Stimulated activated CD8-positive, alpha-beta memory T cell treated with anti-CD3 and anti-CD28 coated beads, Interleukin-7, amount 100 ng/mL, for 48 hours (primary cell): ENCODE results near the gene GFPT1.
"Not testable (repeated sequence)": the region's sequence is repeated elsewhere in the genome, so short reads cannot be mapped to it uniquely, and the experiment has no call there.

Experiments used
- DNase-seq, 2 donors: peaks; one replicate each; pipeline ENCODE4 v3.0.0-alpha.2; 2020; ENCODE audit warnings: low read depth in 1 of 2; ENCODE audit errors: extremely low read depth in 1 of 2

Gene GFPT1

GRCh38 chr2:69386789-69387734 is at the start of gene GFPT1:
TSS of gene GFPT1 (minus strand) at chr2:69387227. CDS start at chr2:69387071, 156 bp downstream.
- peak; percentile 89 for DNase-seq

GRCh38 chr2:69436596-69436937 is 49.5 kb upstream of the GFPT1 start:
- no peak for DNase-seq

GRCh38 chr2:69434753-69435152 is 47.7 kb upstream of the GFPT1 start:
- DNase-seq = no peak

GRCh38 chr2:69429491-69430183 is 42.6 kb upstream of the GFPT1 start:
- no peak for DNase-seq

GRCh38 chr2:69428981-69429380 is 42.0 kb upstream of the GFPT1 start:
- DNase-seq = no peak

- no peak for DNase-seq
Measured at GRCh38 chr2:69424419-69424818, 37.4 kb upstream of the GFPT1 start.

GRCh38 chr2:69422198-69422597 is 35.2 kb upstream of the GFPT1 start:
- DNase-seq = no peak

- not testable (repeated sequence) for DNase-seq
Measured at GRCh38 chr2:69419111-69419510, 32.1 kb upstream of the GFPT1 start.

- no peak for DNase-seq
Measured at GRCh38 chr2:69416147-69416546, 29.1 kb upstream of the GFPT1 start.

GRCh38 chr2:69411120-69411519 is 24.1 kb upstream of the GFPT1 start:
- no peak for DNase-seq

GRCh38 chr2:69405306-69405705 is 18.3 kb upstream of the GFPT1 start:
- no peak for DNase-seq

GRCh38 chr2:69400121-69400520 is 13.1 kb upstream of the GFPT1 start:
- no peak for DNase-seq

GRCh38 chr2:69397234-69397633 is 10.2 kb upstream of the GFPT1 start:
- no peak for DNase-seq

- no peak for DNase-seq
Measured at GRCh38 chr2:69395866-69396265, 8.8 kb upstream of the GFPT1 start.

- no peak for DNase-seq
Measured at GRCh38 chr2:69393963-69394362, 6.9 kb upstream of the GFPT1 start.

GRCh38 chr2:69390471-69390870 is 3.4 kb upstream of the GFPT1 start:
- DNase-seq = no peak

GRCh38 chr2:69390001-69390400 is 3.0 kb upstream of the GFPT1 start:
- DNase-seq = no peak

- DNase-seq = no peak
Measured at GRCh38 chr2:69389271-69389670, 2.2 kb upstream of the GFPT1 start.

- no peak for DNase-seq
Measured at GRCh38 chr2:69387770-69388481, 899 bp upstream of the GFPT1 start.

- no peak for DNase-seq
Measured at GRCh38 chr2:69386360-69386759, 667 bp downstream of the GFPT1 start.

- DNase-seq = no peak
Measured at GRCh38 chr2:69385443-69386151, 1.4 kb downstream of the GFPT1 start.
